Smooth muscle cell of the brain vasculature (primary cell): ENCODE measurements around the gene ADAMTS7.
"Not testable (repeated sequence)": the region's sequence is repeated elsewhere in the genome, so short reads cannot be mapped to it uniquely, and the experiment has no call there.

Experiments used
- DNase-seq: peaks from one replicate; pipeline ENCODE4 v3.0.0-alpha.2; 2012; ENCODE audit warnings: low read depth, low spot score

ADAMTS7 gene

GRCh38 chr15:78753359-78753659 lies 58.0 kb downstream of the ADAMTS7 start:
- DNase-seq, result not testable (repeated sequence)

GRCh38 chr15:78752492-78753358 lies 58.5 kb downstream of the ADAMTS7 start:
- DNase-seq, result no peak

DNA sequence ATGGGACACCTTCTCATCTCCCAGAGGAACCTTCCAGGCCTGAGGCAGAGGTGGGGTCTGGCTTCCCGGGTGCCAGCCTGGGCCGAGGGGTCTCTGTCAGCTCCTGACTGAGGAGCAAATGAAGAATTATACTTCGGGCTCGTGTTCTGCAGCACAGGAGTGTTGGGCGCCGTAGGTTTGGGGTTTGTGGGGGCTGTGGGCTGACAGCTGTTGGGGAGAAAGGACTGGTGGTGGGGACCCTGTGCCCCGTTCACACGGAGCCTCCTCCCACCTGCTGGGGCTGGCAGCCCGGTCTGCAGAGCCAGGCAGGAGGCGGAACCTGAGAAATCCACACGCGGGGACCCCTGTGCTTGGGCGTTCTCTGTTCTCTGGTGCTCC lies 59.7 kb downstream of the ADAMTS7 start:
- no peak for DNase-seq

DNA sequence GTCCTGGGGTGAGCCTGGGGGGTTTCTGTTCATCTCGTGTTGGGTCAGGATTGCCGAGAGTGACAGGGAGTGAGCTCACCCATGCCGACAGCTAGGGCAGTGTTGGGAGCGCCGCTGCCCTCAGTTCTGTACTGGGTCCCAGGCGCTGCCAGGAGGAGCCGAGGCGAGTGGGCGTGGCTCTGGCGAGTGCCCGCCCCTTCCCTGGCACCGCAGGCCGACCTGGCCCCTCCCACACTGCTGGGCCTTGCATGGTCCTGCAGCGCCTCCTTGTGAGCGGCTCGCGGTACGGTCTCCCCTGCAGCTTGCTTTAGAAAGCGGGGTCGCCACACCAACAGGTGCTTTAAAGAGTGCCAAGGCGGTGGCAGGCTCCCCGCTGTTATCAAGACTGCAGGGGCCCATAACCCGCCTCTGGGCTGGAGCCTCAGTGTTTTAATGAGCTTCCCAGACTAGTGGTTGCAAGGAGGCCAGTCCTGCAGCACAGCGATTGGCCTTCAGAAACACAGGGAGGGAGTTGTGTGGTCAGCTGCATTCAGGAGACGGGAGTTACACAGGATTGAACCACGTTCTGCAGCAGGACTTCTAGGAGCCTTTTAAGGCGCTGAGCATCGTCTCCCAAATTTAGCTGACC lies 60.2 kb downstream of the ADAMTS7 start:
- peak; percentile 67 for DNase-seq

DNA sequence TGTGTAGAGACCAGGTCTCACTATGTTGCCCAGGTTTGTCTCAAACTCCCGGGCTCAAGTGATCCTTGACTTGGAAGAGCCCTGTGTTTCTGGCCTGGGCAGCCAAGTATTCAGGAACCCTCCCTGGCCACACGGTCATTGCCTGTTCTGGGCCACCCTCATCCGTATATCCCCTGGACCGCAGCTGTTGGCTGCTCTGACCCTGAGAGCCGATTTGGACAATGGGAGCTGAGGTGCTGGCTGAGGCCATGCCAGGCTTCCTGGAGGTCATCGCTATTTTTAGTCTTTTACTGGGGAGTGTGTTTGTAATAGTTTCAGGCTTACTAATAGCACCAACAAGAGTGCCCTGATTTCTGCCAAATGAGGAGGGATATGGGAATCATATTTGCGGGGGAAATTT lies 60.7 kb downstream of the ADAMTS7 start:
- no peak for DNase-seq

GRCh38 chr15:78749831-78750230 lies 61.4 kb downstream of the ADAMTS7 start:
- DNase-seq, result no peak

DNA sequence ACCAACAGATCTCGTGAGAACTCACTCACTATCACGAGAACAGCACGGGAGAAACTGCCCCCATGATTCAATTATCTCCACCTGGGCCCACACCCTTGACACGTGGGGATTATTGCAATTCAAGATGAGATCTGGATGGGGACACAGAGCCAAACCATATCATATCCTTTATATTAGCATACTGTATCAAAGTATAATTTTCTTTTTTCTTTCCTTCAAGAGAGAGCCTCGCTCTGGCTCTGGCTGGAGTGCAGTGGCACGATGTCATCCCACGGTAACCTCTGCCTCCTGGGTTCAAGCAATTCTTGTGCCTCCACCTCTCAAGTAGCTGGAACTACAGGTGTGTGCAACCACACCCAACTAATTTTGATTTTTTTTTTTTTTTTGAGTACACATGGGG lies 63.4 kb downstream of the ADAMTS7 start:
- DNase-seq, result not testable (repeated sequence)

DNA sequence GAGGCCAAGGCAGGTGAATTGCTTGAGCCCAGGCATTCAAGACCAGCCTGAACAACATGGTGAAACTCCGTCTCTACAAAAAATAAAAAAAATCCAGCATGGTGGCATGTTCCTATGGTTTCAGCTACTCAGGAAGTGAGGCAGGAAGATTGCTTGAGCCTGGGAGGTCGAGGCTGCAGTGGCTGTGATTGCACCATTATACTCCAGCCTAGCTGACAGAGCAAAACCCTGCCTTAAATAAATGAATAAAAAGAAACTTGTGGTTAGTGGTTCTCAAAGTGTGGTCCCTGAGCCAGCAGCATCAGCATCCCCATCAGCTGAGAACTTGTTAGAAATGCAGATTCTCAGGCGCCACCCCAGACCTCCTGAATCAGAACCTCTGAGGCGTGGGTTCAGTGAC lies 69.6 kb downstream of the ADAMTS7 start:
- DNase-seq, result not testable (repeated sequence)

DNA sequence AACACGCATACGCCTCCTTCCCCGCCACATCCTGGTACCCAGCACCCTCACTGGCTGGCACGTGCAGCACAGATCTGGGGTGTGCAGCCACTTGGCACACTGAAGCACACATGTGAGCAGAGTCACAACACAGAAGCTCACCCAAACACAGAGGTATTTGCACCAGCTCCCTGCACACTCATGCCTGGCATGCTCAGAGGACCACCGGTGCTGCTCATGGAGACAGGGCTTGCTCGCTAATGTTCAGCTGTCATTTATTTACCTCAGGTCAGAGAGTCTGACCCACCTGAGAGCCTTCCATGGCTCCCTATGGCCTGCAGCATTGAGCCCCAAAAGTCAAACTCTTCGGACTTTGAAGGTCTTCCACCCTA lies 70.4 kb downstream of the ADAMTS7 start:
- no peak for DNase-seq

DNA sequence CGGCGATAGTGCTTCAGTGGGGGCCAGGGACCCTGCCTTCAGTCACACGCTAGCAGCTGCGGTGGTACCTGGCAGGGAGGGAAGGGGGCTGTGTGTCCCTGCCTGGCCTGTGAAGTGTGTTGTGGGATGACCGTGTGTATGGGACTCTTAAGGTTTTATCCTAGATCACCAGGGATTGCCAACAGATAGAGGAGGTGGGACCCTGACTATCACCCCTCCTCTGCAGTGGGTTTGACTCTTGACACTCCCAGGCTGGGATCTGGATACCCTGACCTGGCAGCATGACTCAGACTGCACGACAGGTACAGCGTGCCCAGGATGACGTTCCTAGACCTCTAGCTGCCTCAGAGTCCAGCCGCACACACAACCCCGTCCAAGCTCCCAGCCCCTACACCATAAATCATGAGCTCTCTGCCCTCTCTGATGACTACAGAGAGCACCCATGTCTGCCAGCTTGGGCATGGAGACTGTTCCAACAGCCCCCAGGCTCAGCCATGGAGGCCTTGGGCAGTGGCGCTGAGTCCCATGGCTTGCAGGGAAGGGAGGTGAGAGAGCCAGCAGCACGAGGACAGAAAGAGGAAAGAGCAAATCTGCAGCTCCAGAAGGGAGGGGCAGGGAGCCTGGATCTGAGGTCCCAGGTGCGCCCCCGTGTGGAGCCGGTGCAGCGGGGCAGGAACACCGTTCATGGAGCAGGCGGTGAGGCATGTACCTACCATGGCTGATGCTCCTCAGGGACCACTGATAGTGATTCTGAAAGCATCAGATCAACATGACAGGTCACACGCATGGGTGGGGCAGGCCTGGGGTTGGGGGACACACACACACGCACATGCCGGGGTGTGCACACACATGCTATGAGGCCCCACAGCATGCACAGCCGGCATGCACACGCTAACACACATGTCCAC lies 71.0 kb downstream of the ADAMTS7 start:
- no peak for DNase-seq

DNA sequence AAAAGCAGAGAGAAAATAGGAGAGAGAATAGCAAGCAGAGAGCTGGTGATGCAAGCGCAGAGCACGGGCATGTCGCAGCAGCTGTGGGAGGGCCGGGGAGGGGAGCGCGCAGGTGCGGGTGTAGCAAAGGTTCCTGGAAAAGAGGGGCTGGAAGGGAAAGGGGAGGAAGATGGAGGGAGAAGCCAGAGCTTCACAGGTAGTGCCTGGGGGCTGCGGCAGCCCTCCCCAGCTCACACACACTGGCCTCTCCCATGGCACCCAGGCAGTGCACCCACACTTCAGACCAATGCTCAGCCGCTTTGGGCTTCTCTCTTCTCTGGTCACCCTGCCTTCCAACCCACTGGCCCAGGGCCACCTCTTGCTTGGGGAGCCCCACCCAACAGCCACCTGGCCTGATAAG lies 72.1 kb downstream of the ADAMTS7 start:
- DNase-seq, result no peak

DNA sequence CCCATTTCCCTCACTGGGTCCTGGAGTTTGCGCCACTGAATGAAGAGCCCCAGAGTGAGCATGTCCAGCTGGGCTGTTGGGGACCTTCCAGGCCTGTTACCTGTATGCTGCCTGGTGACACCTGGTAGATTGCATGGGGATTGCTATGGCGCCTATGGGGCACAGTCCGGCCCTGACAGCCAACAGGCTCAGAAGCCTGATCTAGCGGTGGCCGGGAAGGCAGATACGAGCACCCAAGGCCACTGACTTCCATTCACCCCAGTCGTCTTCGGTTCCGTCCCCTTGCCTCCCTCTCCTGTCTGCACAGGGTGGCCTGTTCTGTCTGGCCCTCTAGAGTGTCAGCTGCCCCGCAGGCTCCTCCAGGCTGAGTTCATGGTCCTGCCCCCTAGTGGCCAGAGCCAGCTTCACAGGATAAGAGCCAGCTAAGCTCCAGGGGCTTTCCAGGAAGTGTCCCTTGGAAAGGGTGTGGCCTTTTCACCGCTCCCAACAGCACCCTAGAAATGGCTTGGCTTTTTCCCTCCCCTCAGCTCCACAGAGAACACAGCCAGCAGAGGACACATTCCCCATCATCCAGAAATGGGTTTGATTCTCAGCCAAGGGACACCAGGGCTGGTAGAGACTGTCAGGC lies 73.2 kb downstream of the ADAMTS7 start:
- not testable (repeated sequence) for DNase-seq

- no peak for DNase-seq
These were observed 74.0 kb downstream of the ADAMTS7 start for GRCh38 chr15:78737187-78737820.

- DNase-seq, result not testable (repeated sequence)
These were observed 75.0 kb downstream of the ADAMTS7 start for GRCh38 chr15:78736286-78736685.

DNA sequence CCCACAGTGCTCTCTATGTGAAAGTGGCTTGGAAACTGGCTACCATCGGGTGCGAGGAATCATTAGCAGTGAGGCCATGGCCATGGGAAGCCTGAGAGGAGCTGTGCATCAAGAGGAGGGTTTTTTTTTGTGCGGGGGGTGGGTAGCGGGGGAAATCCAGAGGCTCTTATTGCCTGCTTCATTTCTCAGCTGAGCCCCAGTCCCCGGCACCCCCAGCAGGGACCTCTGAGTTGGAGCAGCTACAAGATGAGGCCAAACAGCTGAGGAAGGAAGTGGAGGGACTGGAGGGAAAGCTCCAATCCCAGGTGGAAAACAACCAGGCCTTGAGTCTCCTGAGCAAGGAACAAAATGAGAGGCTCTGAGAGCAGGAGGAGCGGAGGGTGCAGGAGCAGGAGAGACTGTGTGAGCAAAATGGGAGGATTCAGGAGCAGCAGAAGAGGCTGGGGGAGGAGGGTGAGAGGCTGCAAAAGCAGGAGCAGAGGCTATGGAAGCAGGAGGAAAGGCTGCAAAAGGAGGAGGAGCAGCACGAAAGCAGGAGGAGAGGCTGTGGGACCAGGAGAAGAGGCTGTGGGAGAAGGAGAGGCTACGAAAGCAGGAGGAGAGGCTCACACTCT lies 76.7 kb downstream of the ADAMTS7 start:
- no peak for DNase-seq

DNA sequence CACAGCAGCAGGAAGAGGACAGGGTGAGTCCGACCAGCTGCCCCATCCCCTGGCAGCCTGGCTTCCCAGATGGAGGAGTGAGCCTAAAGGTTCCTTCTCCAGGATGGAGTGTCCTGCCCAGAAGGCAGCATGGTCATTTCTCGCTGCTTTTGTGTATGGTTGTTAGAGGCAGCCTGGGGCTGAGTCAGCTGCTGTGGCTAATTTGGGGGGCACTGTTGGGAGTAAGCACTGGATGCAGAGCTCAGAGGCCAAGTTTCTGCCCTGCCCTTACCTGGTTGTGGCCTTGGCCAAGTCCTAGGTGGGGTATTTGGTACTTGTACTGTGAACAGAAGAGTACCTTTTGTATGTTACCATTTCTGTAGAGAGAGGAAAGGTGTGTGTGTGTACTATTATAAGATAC lies 78.6 kb downstream of the ADAMTS7 start:
- DNase-seq, result no peak

DNA sequence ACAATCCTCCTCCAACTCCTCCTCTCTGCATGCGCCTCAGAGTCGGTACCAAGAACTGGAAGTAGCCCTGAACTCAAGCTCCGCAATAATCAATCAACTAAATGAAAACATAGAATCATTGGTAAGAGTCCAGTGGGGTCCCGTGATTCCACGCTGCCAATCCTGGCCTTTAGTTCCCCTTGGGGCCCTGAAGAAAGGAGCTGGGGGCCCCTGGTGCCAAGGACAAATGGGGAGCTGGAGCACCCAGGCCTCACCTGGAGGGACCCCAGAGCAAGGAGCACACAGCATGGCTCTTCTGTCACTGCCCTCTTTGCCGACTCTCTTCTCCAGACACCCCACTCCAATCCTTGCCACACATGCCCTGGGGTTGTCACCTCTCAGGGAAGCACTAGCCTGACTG lies 80.3 kb downstream of the ADAMTS7 start:
- no peak for DNase-seq

GRCh38 chr15:78728427-78728826 lies 82.8 kb downstream of the ADAMTS7 start:
- not testable (repeated sequence) for DNase-seq

GRCh38 chr15:78727561-78727960 lies 83.7 kb downstream of the ADAMTS7 start:
- no peak for DNase-seq

GRCh38 chr15:78726870-78727551 lies 84.3 kb downstream of the ADAMTS7 start:
- no peak for DNase-seq
